Medulla oblongata (tissue), 1 donor: Measurements from ENCODE around the gene CIAPIN1.
"Not testable (repeated sequence)": the region's sequence is repeated elsewhere in the genome, so short reads cannot be mapped to it uniquely, and the experiment has no call there.

ENCODE experiments used
- DNase-seq: peaks from one replicate; pipeline ENCODE4 v3.0.0-alpha.2; 2015; ENCODE audit errors: extremely low spot score

CIAPIN1 gene

GRCh38 chr16:57406881-57407280, 40.3 kb downstream of the CIAPIN1 start:
- DNase-seq, result peak; percentile 37

GRCh38 chr16:57405097-57405496, 42.1 kb downstream of the CIAPIN1 start:
- DNase-seq, result no peak

- no peak for DNase-seq
Measured at GRCh38 chr16:57403965-57404817, 43.0 kb downstream of the CIAPIN1 start, which contains the start of gene CCL17. CCL17 (plus strand) TSS chr16:57404767; CDS start chr16:57413933, 9,166 bp downstream.

GRCh38 chr16:57401943-57402640, 45.1 kb downstream of the CIAPIN1 start:
- no peak for DNase-seq

GRCh38 chr16:57397493-57397892, 49.7 kb downstream of the CIAPIN1 start:
- DNase-seq, result not testable (repeated sequence)

GRCh38 chr16:57396786-57397185, 50.4 kb downstream of the CIAPIN1 start:
- no peak for DNase-seq

GRCh38 chr16:57395026-57395425, 52.2 kb downstream of the CIAPIN1 start:
- DNase-seq, result no peak

- DNase-seq, result no peak
Measured at GRCh38 chr16:57394444-57394843, 52.7 kb downstream of the CIAPIN1 start.

GRCh38 chr16:57392694-57393093, 54.5 kb downstream of the CIAPIN1 start:
- DNase-seq, result no peak

GRCh38 chr16:57391708-57392107, 55.5 kb downstream of the CIAPIN1 start:
- no peak for DNase-seq

GRCh38 chr16:57391300-57391699, 55.9 kb downstream of the CIAPIN1 start:
- DNase-seq, result no peak

- no peak for DNase-seq
Measured at GRCh38 chr16:57390636-57391295, 56.4 kb downstream of the CIAPIN1 start.

- no peak for DNase-seq
Measured at GRCh38 chr16:57389087-57389468, 58.1 kb downstream of the CIAPIN1 start.

GRCh38 chr16:57388359-57389086, 58.7 kb downstream of the CIAPIN1 start:
- no peak for DNase-seq

- DNase-seq, result no peak
Measured at GRCh38 chr16:57387598-57388354, 59.4 kb downstream of the CIAPIN1 start.

GRCh38 chr16:57386381-57386951, 60.7 kb downstream of the CIAPIN1 start:
- no peak for DNase-seq

GRCh38 chr16:57385083-57385482, 62.1 kb downstream of the CIAPIN1 start:
- no peak for DNase-seq

GRCh38 chr16:57384248-57385070, 62.7 kb downstream of the CIAPIN1 start:
- DNase-seq, result peak; percentile 54
